T-helper 2 cell treated with Interferon-gamma antibody and Interleukin-4, amounts not matched to agents 5 μg/mL and 100 μg/mL, for 36 hours (primary cell): Measurements from ENCODE around the gene PTPN14.
A peak's percentile ranks its signal among the peaks of the same experiment; 100 is the strongest.

ENCODE experiments used
- DNase-seq: peaks from one replicate; pipeline ENCODE4 v3.0.0; 2021; ENCODE audit warnings: low spot score
- H3K27ac Mint-ChIP-seq: one replicate; pipeline ENCODE4 v1.8.0; 2021; ENCODE audit warnings: mild to moderate bottlenecking, mixed read lengths
- H3K27me3 Mint-ChIP-seq: one replicate; pipeline ENCODE4 v1.8.0; 2021; ENCODE audit warnings: low read depth, mixed read lengths
- H3K36me3 Mint-ChIP-seq: one replicate; pipeline ENCODE4 v1.8.0; 2021; ENCODE audit warnings: low read depth, mixed read lengths
- H3K4me1 Mint-ChIP-seq: one replicate; pipeline ENCODE4 v1.8.0; 2021; ENCODE audit warnings: low read depth, mixed read lengths
- H3K4me3 Mint-ChIP-seq: one replicate; pipeline ENCODE4 v1.8.0; 2022; ENCODE audit warnings: mild to moderate bottlenecking, moderate library complexity, mixed read lengths
- H3K9me3 Mint-ChIP-seq: one replicate; pipeline ENCODE4 v1.8.0; 2021; ENCODE audit warnings: mixed read lengths

Gene PTPN14

GRCh38 chr1:214330715-214331114, 220.7 kb downstream of the PTPN14 start:
- Mint-ChIP-seq H3K27ac (no peak overlapping the region), H3K36me3 (peaks cover 15% of the 10 kb centered on the region), H3K9me3 (no peaks in the 10 kb centered on the region), H3K4me3 (no peak overlapping the region), H3K4me1 (peaks cover 19% of the 10 kb centered on the region), H3K27me3 (no peaks in the 10 kb centered on the region)
- no peak for DNase-seq

- H3K4me1 Mint-ChIP-seq = peaks cover 17% of the 10 kb centered on the region
- no peaks in the 10 kb centered on the region for H3K27me3 Mint-ChIP-seq
- H3K27ac Mint-ChIP-seq = no peak overlapping the region
- peaks cover 18% of the 10 kb centered on the region for H3K36me3 Mint-ChIP-seq
- no peak for DNase-seq
- H3K9me3 Mint-ChIP-seq = no peaks in the 10 kb centered on the region
- no peak overlapping the region for H3K4me3 Mint-ChIP-seq
These were observed 221.2 kb downstream of the PTPN14 start for GRCh38 chr1:214330222-214330621.

- Mint-ChIP-seq H3K4me3 (no peak overlapping the region), H3K9me3 (no peaks in the 10 kb centered on the region)
These were observed 221.8 kb downstream of the PTPN14 start for GRCh38 chr1:214329470-214330220.

GRCh38 chr1:214328770-214329469, 222.5 kb downstream of the PTPN14 start:
- Mint-ChIP-seq H3K4me3 (no peak overlapping the region), H3K36me3 (peaks cover 22% of the 10 kb centered on the region), H3K4me1 (peaks cover 15% of the 10 kb centered on the region), H3K27me3 (no peaks in the 10 kb centered on the region), H3K9me3 (no peaks in the 10 kb centered on the region), H3K27ac (no peak overlapping the region)
- DNase-seq = peak; percentile 68

More at GRCh38 chr1:214329470-214330220, 221.8 kb downstream of the PTPN14 start:
- H3K4me1 Mint-ChIP-seq = peaks cover 15% of the 10 kb centered on the region
- peaks cover 22% of the 10 kb centered on the region for H3K36me3 Mint-ChIP-seq
- DNase-seq = no peak
- H3K27ac Mint-ChIP-seq = no peak overlapping the region
- no peaks in the 10 kb centered on the region for H3K27me3 Mint-ChIP-seq

- Mint-ChIP-seq H3K27ac (no peak overlapping the region), H3K9me3 (no peaks in the 10 kb centered on the region), H3K27me3 (no peaks in the 10 kb centered on the region), H3K36me3 (peaks cover 20% of the 10 kb centered on the region), H3K4me3 (no peak overlapping the region), H3K4me1 (peaks cover 9% of the 10 kb centered on the region)
- DNase-seq = no peak
These were observed 223.9 kb downstream of the PTPN14 start for GRCh38 chr1:214327514-214327913.

- H3K27ac Mint-ChIP-seq = no peak overlapping the region
- H3K36me3 Mint-ChIP-seq = peaks cover 17% of the 10 kb centered on the region
- H3K27me3 Mint-ChIP-seq = no peaks in the 10 kb centered on the region
- no peaks in the 10 kb centered on the region for H3K9me3 Mint-ChIP-seq
- no peak overlapping the region for H3K4me3 Mint-ChIP-seq
- H3K4me1 Mint-ChIP-seq = peaks cover 5% of the 10 kb centered on the region
- DNase-seq = no peak
These were observed 225.0 kb downstream of the PTPN14 start for GRCh38 chr1:214326406-214326805.

GRCh38 chr1:214324896-214325800, 226.3 kb downstream of the PTPN14 start:
- DNase-seq = no peak
- H3K27me3 Mint-ChIP-seq = no peaks in the 10 kb centered on the region
- no peaks in the 10 kb centered on the region for H3K9me3 Mint-ChIP-seq
- H3K36me3 Mint-ChIP-seq = peaks cover 19% of the 10 kb centered on the region
- peaks cover 5% of the 10 kb centered on the region for H3K4me1 Mint-ChIP-seq
- H3K27ac Mint-ChIP-seq = no peak overlapping the region
- no peak overlapping the region for H3K4me3 Mint-ChIP-seq

GRCh38 chr1:214321705-214322453, 229.5 kb downstream of the PTPN14 start:
- no peak overlapping the region for H3K27ac Mint-ChIP-seq
- no peak for DNase-seq
- no peaks in the 10 kb centered on the region for H3K27me3 Mint-ChIP-seq
- H3K9me3 Mint-ChIP-seq = no peaks in the 10 kb centered on the region
- H3K4me1 Mint-ChIP-seq = peaks cover 2% of the 10 kb centered on the region
- H3K4me3 Mint-ChIP-seq = no peak overlapping the region
- H3K36me3 Mint-ChIP-seq = peaks cover 22% of the 10 kb centered on the region

- no peak for DNase-seq
- H3K4me3 Mint-ChIP-seq = no peak overlapping the region
- no peaks in the 10 kb centered on the region for H3K27me3 Mint-ChIP-seq
- no peaks in the 10 kb centered on the region for H3K9me3 Mint-ChIP-seq
- H3K36me3 Mint-ChIP-seq = peaks cover 20% of the 10 kb centered on the region
- H3K4me1 Mint-ChIP-seq = no peaks in the 10 kb centered on the region
- H3K27ac Mint-ChIP-seq = no peak overlapping the region
These were observed 231.5 kb downstream of the PTPN14 start for GRCh38 chr1:214319938-214320337.

- H3K36me3 Mint-ChIP-seq = peaks cover 17% of the 10 kb centered on the region
- H3K4me3 Mint-ChIP-seq = no peak overlapping the region
- DNase-seq = no peak
- H3K4me1 Mint-ChIP-seq = no peaks in the 10 kb centered on the region
- no peaks in the 10 kb centered on the region for H3K9me3 Mint-ChIP-seq
- no peak overlapping the region for H3K27ac Mint-ChIP-seq
- H3K27me3 Mint-ChIP-seq = no peaks in the 10 kb centered on the region
These were observed 232.3 kb downstream of the PTPN14 start for GRCh38 chr1:214318956-214319736.

GRCh38 chr1:214318356-214318755, 233.0 kb downstream of the PTPN14 start:
- no peak for DNase-seq
- no peak overlapping the region for H3K27ac Mint-ChIP-seq
- H3K9me3 Mint-ChIP-seq = no peaks in the 10 kb centered on the region
- H3K36me3 Mint-ChIP-seq = peaks cover 17% of the 10 kb centered on the region
- no peaks in the 10 kb centered on the region for H3K27me3 Mint-ChIP-seq
- no peaks in the 10 kb centered on the region for H3K4me1 Mint-ChIP-seq
- no peak overlapping the region for H3K4me3 Mint-ChIP-seq

GRCh38 chr1:214317734-214318133, 233.7 kb downstream of the PTPN14 start:
- Mint-ChIP-seq H3K4me1 (no peaks in the 10 kb centered on the region), H3K9me3 (no peaks in the 10 kb centered on the region), H3K27ac (no peak overlapping the region), H3K4me3 (no peak overlapping the region), H3K27me3 (no peaks in the 10 kb centered on the region), H3K36me3 (peaks cover 17% of the 10 kb centered on the region)
- DNase-seq = no peak

GRCh38 chr1:214317300-214317699, 234.1 kb downstream of the PTPN14 start:
- Mint-ChIP-seq H3K4me1 (no peaks in the 10 kb centered on the region), H3K27me3 (no peaks in the 10 kb centered on the region), H3K9me3 (no peaks in the 10 kb centered on the region), H3K27ac (no peak overlapping the region), H3K4me3 (no peak overlapping the region), H3K36me3 (peaks cover 17% of the 10 kb centered on the region)
- no peak for DNase-seq
